ENCODE data around the gene NUBP1. TPM values are rescaled to one million over a fixed set of nuclear protein-coding genes. Genes with fewer than 3 reads are reported as not detected.
A peak's percentile ranks its signal among the peaks of the same experiment; 100 is the strongest.

NUBP1 gene
- total and polyA plus RNA-seq, 9 of the 15 experiments (the other 6 are each of a cell fraction or from before 2014, with no cell fraction given), result 17.2 to 55.1 (median 35.6) TPM

DNA sequence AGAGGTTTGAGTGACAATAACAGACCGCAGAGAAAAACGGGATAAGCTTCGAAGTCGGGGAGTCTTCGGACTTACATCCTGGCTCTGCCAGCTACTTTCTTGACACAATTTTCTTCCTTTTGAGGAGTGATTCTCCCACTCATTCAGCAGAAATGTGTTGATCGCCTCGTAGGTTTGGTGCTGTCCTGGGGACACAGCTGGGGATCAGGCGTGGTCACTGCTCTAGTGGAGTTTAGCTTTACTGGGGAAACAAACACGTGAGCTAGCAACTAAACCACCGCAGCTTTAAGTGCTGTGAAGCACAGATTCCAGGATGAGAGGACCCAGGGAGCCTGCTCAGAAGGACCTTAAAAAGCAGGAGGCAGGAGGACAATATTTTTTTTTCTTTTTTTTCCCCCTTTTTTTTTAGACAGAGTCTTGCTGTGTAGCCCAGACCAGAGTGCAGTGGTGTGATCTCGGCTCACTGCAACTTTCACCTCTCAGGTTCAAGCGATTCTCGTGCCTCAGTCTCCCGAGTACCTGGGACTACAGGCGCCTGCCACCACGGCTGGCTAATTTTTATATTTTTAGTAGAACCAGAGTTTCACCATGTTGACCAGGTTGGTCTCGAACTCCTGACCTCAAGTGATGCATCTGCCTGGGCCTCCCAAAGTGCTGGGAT, 858 bp downstream of the NUBP1 start (continued):
- TF ChIP-seq, protein P1, sequence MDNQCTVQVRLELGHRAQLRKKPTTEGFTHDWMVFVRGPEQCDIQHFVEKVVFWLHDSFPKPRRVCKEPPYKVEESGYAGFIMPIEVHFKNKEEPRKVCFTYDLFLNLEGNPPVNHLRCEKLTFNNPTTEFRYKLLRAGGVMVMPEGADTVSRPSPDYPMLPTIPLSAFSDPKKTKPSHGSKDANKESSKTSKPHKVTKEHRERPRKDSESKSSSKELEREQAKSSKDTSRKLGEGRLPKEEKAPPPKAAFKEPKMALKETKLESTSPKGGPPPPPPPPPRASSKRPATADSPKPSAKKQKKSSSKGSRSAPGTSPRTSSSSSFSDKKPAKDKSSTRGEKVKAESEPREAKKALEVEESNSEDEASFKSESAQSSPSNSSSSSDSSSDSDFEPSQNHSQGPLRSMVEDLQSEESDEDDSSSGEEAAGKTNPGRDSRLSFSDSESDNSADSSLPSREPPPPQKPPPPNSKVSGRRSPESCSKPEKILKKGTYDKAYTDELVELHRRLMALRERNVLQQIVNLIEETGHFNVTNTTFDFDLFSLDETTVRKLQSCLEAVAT (IDR thresholded peaks at IDR 0.05), result no peak
- no peak for TF ChIP-seq HMG20A (CRISPR knock-in tag; conservative IDR thresholded peaks at IDR 0.05)
- TF ChIP-seq, protein P2, sequence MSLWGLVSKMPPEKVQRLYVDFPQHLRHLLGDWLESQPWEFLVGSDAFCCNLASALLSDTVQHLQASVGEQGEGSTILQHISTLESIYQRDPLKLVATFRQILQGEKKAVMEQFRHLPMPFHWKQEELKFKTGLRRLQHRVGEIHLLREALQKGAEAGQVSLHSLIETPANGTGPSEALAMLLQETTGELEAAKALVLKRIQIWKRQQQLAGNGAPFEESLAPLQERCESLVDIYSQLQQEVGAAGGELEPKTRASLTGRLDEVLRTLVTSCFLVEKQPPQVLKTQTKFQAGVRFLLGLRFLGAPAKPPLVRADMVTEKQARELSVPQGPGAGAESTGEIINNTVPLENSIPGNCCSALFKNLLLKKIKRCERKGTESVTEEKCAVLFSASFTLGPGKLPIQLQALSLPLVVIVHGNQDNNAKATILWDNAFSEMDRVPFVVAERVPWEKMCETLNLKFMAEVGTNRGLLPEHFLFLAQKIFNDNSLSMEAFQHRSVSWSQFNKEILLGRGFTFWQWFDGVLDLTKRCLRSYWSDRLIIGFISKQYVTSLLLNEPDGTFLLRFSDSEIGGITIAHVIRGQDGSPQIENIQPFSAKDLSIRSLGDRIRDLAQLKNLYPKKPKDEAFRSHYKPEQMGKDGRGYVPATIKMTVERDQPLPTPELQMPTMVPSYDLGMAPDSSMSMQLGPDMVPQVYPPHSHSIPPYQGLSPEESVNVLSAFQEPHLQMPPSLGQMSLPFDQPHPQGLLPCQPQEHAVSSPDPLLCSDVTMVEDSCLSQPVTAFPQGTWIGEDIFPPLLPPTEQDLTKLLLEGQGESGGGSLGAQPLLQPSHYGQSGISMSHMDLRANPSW (CRISPR knock-in tag; IDR thresholded peaks at IDR 0.05), result no peak
- TF ChIP-seq, protein P3, sequence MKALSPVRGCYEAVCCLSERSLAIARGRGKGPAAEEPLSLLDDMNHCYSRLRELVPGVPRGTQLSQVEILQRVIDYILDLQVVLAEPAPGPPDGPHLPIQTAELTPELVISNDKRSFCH (CRISPR knock-in tag; IDR thresholded peaks at IDR 0.05), result no peak
- TF ChIP-seq, protein P3 (tag; IDR thresholded peaks at IDR 0.05), result no peak
- TF ChIP-seq ZNF57 (CRISPR knock-in tag; IDR thresholded peaks at IDR 0.05), result no peak
- TF ChIP-seq, protein P4, sequence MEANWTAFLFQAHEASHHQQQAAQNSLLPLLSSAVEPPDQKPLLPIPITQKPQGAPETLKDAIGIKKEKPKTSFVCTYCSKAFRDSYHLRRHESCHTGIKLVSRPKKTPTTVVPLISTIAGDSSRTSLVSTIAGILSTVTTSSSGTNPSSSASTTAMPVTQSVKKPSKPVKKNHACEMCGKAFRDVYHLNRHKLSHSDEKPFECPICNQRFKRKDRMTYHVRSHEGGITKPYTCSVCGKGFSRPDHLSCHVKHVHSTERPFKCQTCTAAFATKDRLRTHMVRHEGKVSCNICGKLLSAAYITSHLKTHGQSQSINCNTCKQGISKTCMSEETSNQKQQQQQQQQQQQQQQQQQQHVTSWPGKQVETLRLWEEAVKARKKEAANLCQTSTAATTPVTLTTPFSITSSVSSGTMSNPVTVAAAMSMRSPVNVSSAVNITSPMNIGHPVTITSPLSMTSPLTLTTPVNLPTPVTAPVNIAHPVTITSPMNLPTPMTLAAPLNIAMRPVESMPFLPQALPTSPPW (CRISPR knock-in tag; IDR thresholded peaks at IDR 0.05), result no peak
- TF ChIP-seq NCOA6 (IDR thresholded peaks at IDR 0.05), result no peak
- TF ChIP-seq ZNF830 (CRISPR knock-in tag; IDR thresholded peaks at IDR 0.05), result no peak
- TF ChIP-seq, protein P5, sequence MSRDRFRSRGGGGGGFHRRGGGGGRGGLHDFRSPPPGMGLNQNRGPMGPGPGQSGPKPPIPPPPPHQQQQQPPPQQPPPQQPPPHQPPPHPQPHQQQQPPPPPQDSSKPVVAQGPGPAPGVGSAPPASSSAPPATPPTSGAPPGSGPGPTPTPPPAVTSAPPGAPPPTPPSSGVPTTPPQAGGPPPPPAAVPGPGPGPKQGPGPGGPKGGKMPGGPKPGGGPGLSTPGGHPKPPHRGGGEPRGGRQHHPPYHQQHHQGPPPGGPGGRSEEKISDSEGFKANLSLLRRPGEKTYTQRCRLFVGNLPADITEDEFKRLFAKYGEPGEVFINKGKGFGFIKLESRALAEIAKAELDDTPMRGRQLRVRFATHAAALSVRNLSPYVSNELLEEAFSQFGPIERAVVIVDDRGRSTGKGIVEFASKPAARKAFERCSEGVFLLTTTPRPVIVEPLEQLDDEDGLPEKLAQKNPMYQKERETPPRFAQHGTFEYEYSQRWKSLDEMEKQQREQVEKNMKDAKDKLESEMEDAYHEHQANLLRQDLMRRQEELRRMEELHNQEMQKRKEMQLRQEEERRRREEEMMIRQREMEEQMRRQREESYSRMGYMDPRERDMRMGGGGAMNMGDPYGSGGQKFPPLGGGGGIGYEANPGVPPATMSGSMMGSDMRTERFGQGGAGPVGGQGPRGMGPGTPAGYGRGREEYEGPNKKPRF (IDR thresholded peaks at IDR 0.05; ENCODE audit: low read depth, low read length), result no peak
- TF ChIP-seq, protein P6, sequence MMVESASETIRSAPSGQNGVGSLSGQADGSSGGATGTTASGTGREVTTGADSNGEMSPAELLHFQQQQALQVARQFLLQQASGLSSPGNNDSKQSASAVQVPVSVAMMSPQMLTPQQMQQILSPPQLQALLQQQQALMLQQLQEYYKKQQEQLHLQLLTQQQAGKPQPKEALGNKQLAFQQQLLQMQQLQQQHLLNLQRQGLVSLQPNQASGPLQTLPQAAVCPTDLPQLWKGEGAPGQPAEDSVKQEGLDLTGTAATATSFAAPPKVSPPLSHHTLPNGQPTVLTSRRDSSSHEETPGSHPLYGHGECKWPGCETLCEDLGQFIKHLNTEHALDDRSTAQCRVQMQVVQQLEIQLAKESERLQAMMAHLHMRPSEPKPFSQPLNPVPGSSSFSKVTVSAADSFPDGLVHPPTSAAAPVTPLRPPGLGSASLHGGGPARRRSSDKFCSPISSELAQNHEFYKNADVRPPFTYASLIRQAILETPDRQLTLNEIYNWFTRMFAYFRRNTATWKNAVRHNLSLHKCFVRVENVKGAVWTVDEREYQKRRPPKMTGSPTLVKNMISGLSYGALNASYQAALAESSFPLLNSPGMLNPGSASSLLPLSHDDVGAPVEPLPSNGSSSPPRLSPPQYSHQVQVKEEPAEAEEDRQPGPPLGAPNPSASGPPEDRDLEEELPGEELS (CRISPR knock-in tag; IDR thresholded peaks at IDR 0.05; ENCODE audit: borderline replicate concordance), result no peak
- no peak for TF ChIP-seq STAT5A (IDR thresholded peaks at IDR 0.05; ENCODE audit: borderline replicate concordance, low read length)
- TF ChIP-seq ZNF707 (CRISPR knock-in tag; conservative IDR thresholded peaks at IDR 0.05), result no peak
- TF ChIP-seq, protein P7, sequence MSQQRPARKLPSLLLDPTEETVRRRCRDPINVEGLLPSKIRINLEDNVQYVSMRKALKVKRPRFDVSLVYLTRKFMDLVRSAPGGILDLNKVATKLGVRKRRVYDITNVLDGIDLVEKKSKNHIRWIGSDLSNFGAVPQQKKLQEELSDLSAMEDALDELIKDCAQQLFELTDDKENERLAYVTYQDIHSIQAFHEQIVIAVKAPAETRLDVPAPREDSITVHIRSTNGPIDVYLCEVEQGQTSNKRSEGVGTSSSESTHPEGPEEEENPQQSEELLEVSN (IDR thresholded peaks at IDR 0.05; ENCODE audit: borderline replicate concordance in 1 of 2, extremely low read depth in 1 of 2, insufficient read depth in 1 of 2, insufficient read length in 1 of 2, low read depth in 1 of 2, low read length in 1 of 2, poor library complexity in 1 of 2, severe bottlenecking in 1 of 2), result peak in 1 of 2 experiments; percentile 15
- no peak for TF ChIP-seq ZNF121 (CRISPR knock-in tag; conservative IDR thresholded peaks at IDR 0.05)

All from K562 (cell line).